Panc1 (cell line): ENCODE measurements around the gene NCL. TPM values are rescaled to one million over a fixed set of nuclear protein-coding genes. Genes with fewer than 3 reads are reported as not detected.

Experiments used
- ATAC-seq: fragments of 200-7000 bp; cut with Tn5 transposase; 2 replicates; pipeline ENCODE4 v1.9.1; 2020; ENCODE audit warnings: mild to moderate bottlenecking, moderate library complexity
- BruUV-seq: library from RNA; stranded (reverse); fragments of 400-500 nt; replicated peaks from 2 replicates; lab custom pipeline; 2021; lab: Mats Ljungman, UMichigan
- CTCF ChIA-PET: fragments of 300-600 bp; sonication (Branson Sonifier 250); formaldehyde crosslinking; loops from one replicate; lab custom pipeline; 2022; ENCODE audit warnings: antibody characterized with exemption; lab: Charles Lee
- POLR2A ChIA-PET: fragments of 300-600 bp; sonication (Branson Sonifier 250); formaldehyde crosslinking; loops from one replicate; lab custom pipeline; 2022; ENCODE audit warnings: antibody characterized with exemption; lab: Charles Lee
- DNase-seq: peaks from one replicate; pipeline ENCODE4 v3.0.0-alpha.2; 2010; ENCODE audit warnings: low read depth, low spot score
- H3K27ac ChIP-seq: 2 replicates; pipeline ENCODE4 v1.5.1; 2011; ENCODE audit warnings: mild to moderate bottlenecking, low read length, inconsistent platforms
- H3K27me3 ChIP-seq: fragments of 200-500 bp; sonication (Bioruptor generic); 2 replicates; pipeline ENCODE4 v1.6.0; 2014; ENCODE audit warnings: low read length, inconsistent platforms; ENCODE audit not compliant: control insufficient read depth, insufficient read depth
- H3K36me3 ChIP-seq: fragments of 200-500 bp; sonication (Bioruptor generic); 2 replicates; pipeline ENCODE4 v1.5.1; 2014; ENCODE audit warnings: inconsistent platforms, mild to moderate bottlenecking, low read length, moderate library complexity; ENCODE audit not compliant: control insufficient read depth, insufficient read depth
- H3K4me1 ChIP-seq: 2 replicates; pipeline ENCODE4 v1.5.1; 2011; ENCODE audit warnings: inconsistent platforms, mild to moderate bottlenecking, low read length, moderate library complexity; ENCODE audit not compliant: control insufficient read depth, insufficient read depth
- H3K4me3 ChIP-seq, 2 experiments: 2 replicates each; pipeline ENCODE4 v1.5.1; 2011 to 2012; ENCODE audit warnings: low read depth in 2 of 2, low read length in 2 of 2, mild to moderate bottlenecking in 2 of 2, inconsistent platforms in 1 of 2, moderate library complexity in 1 of 2
- H3K9me3 ChIP-seq: fragments of 200-500 bp; sonication (Bioruptor generic); 2 replicates; pipeline ENCODE4 v1.5.1; 2014; ENCODE audit warnings: low read depth, mild to moderate bottlenecking, inconsistent platforms, low read length, moderate library complexity; ENCODE audit not compliant: control insufficient read depth, insufficient read depth
- CTCF ChIP-seq: fragments of 450-650 bp; IDR thresholded peaks from 2 replicates; pipeline ENCODE4 v1.5.1; 2017; ENCODE audit warnings: mild to moderate bottlenecking
- POLR2AphosphoS5 ChIP-seq: IDR thresholded peaks from 2 replicates; pipeline ENCODE4 v1.6.1; 2012; ENCODE audit warnings: mild to moderate bottlenecking, low read depth, low read length, moderate library complexity
- REST ChIP-seq, 2 experiments: IDR thresholded peaks; 2 replicates each; pipeline ENCODE4 v1.6.1; 2011 to 2012; ENCODE audit warnings: low read depth in 2 of 2, control low read depth in 1 of 2, low read length in 1 of 2, mild to moderate bottlenecking in 1 of 2, moderate library complexity in 1 of 2; ENCODE audit not compliant: insufficient read depth in 1 of 2
- SIN3A ChIP-seq: IDR thresholded peaks from 2 replicates; pipeline ENCODE4 v1.6.1; 2012; ENCODE audit warnings: low read depth, mild to moderate bottlenecking, low read length, moderate library complexity, borderline replicate concordance; ENCODE audit not compliant: insufficient read depth
- TCF7L2 ChIP-seq: IDR thresholded peaks from 2 replicates; pipeline ENCODE4 v1.6.1; 2011; ENCODE audit warnings: mild to moderate bottlenecking, low read depth, low read length, inconsistent platforms
- in situ Hi-C: cut with HindIII; loops from 2 replicates; pipeline ENCODE4 v1.10.0; 2016; ENCODE audit warnings: low sequenced_read_pairs, low pct_unique_long_range_greater_than_20kb
- intact Hi-C: fragments of 100-400 bp; cut with micrococcal nuclease; formaldehyde crosslinking; loops from one replicate; pipeline ENCODE4 v1.10.0; 2022; ENCODE audit not compliant: unreplicated experiment
- total RNA-seq: library from RNA; stranded (reverse); gene quantifications from one replicate; pipeline ENCODE4 v1.2.1, GENCODE V29; 2021; ENCODE audit not compliant: unreplicated experiment

Gene NCL
- total RNA-seq, 1 experiment from 2014 or later = 778 TPM

GRCh38 chr2:231490801-231491200 lies 26.5 kb upstream of the NCL start:
- intact Hi-C loops (no loop called here), in situ Hi-C loops (no loop called here)
- Histone ChIP-seq H3K27ac (no peak overlapping the region), H3K4me3 (no peak overlapping the region), H3K4me1 (no peaks in the 10 kb centered on the region), H3K27me3 (no peaks in the 10 kb centered on the region), H3K36me3 (no peaks in the 10 kb centered on the region), H3K9me3 (no peaks in the 10 kb centered on the region)
- ChIA-PET POLR2A (no interaction called here), CTCF (no interaction called here)
- TF ChIP-seq REST (IDR thresholded peaks at IDR 0.05; ENCODE audit: insufficient read depth in 1 of 2, low read depth in 2 of 2, low read length in 1 of 2) = no peak
- TF ChIP-seq CTCF = no peak
- TF ChIP-seq POLR2AphosphoS5 = no peak
- no peak for TF ChIP-seq TCF7L2
- ATAC-seq = no peak
- no peak for DNase-seq
- BruUV-seq = no TSS peak

- no peaks in the 10 kb centered on the region for H3K4me1 ChIP-seq
- no peak for TF ChIP-seq POLR2AphosphoS5
- peak; percentile 70 for TF ChIP-seq CTCF
- ATAC-seq (no peak), DNase-seq (no peak)
- POLR2A ChIA-PET = no interaction called here
- intact Hi-C loops = no loop called here
- BruUV-seq = no TSS peak
- H3K27ac ChIP-seq = no peak overlapping the region
- H3K9me3 ChIP-seq = no peaks in the 10 kb centered on the region
- in situ Hi-C loops = no loop called here
- H3K36me3 ChIP-seq = no peaks in the 10 kb centered on the region
- no peak overlapping the region for H3K4me3 ChIP-seq
- H3K27me3 ChIP-seq = no peaks in the 10 kb centered on the region
- CTCF ChIA-PET = interaction anchor here (0.7 kb wide), 1 partner anchor 62 kb away, joined by 3 read pairs; no protein-coding TSS in a partner anchor
These were observed 25.7 kb upstream of the NCL start for GRCh38 chr2:231489990-231490389.

- ATAC-seq = no peak
- POLR2A ChIA-PET = no interaction called here
- H3K9me3 ChIP-seq = no peaks in the 10 kb centered on the region
- H3K36me3 ChIP-seq = no peaks in the 10 kb centered on the region
- no TSS peak for BruUV-seq
- intact Hi-C loops (no loop called here), in situ Hi-C loops (no loop called here)
- CTCF ChIA-PET = no interaction called here
- H3K27me3 ChIP-seq = no peaks in the 10 kb centered on the region
- no peak overlapping the region for H3K27ac ChIP-seq
- TF ChIP-seq REST (IDR thresholded peaks at IDR 0.05; ENCODE audit: insufficient read depth in 1 of 2, low read depth in 2 of 2, low read length in 1 of 2) = no peak
- no peak for TF ChIP-seq SIN3A
- TF ChIP-seq POLR2AphosphoS5 = no peak
- no peak for TF ChIP-seq TCF7L2
- no peak for TF ChIP-seq CTCF
- no peaks in the 10 kb centered on the region for H3K4me1 ChIP-seq
- H3K4me3 ChIP-seq = no peak overlapping the region
- no peak for DNase-seq
These were observed 24.0 kb upstream of the NCL start for GRCh38 chr2:231488331-231488730.
